Ascending aorta (tissue), 2 donors: Measurements from ENCODE around the gene TNFAIP6. TPM values are rescaled to one million over a fixed set of nuclear protein-coding genes. Genes with fewer than 3 reads are reported as not detected.

Experiments
- DNase-seq, 2 donors: peaks; one replicate each; pipeline ENCODE4 v3.0.0-alpha.2; 2019; ENCODE audit warnings: low spot score in 2 of 2
- H3K27ac ChIP-seq, 2 donors: fragments of 200-600 bp; sonication (generic); one replicate each; pipeline ENCODE4 v1.5.1; 2016 to 2017; ENCODE audit warnings: mild to moderate bottlenecking in 1 of 2
- H3K27me3 ChIP-seq: fragments of 200-600 bp; sonication (generic); one replicate; pipeline ENCODE4 v1.5.1; 2017
- H3K36me3 ChIP-seq, 2 donors: fragments of 200-600 bp; sonication (generic); one replicate each; pipeline ENCODE4 v1.5.1; 2016
- H3K4me1 ChIP-seq, 2 donors: fragments of 200-600 bp; sonication (generic); one replicate each; pipeline ENCODE4 v1.5.1; 2016 to 2017; ENCODE audit warnings: mild to moderate bottlenecking in 1 of 2
- H3K4me3 ChIP-seq, 2 donors: fragments of 200-600 bp; sonication (generic); one replicate each; pipeline ENCODE4 v1.5.1; 2016 to 2017; ENCODE audit warnings: mild to moderate bottlenecking in 1 of 2
- H3K9me3 ChIP-seq, 2 donors: fragments of 200-600 bp; sonication (generic); one replicate each; pipeline ENCODE4 v1.5.1; 2016
- CTCF ChIP-seq, 3 experiments: fragments of 200-600 bp in 2 of 3; fragments of 450-650 bp in 1 of 3; sonication (generic) in 2 of 3; IDR thresholded peaks; one replicate each; pipeline ENCODE4 v1.5.1; 2016 to 2019; ENCODE audit warnings: antibody characterized with exemption in 3 of 3, mild to moderate bottlenecking in 1 of 3, moderate library complexity in 1 of 3
- intact Hi-C: fragments of 100-400 bp; cut with DNase I; formaldehyde crosslinking; loops from one replicate; pipeline ENCODE4 v1.15.1; 2023
- total RNA-seq: library from RNA; depleted of rRNA; stranded (reverse); fragments of >200 nt; gene quantifications from one replicate; pipeline ENCODE4 v1.1.0, GENCODE V29; 2016

Gene TNFAIP6
- total RNA-seq, 1 donor from 2014 or later: 13.6 TPM

- Histone ChIP-seq H3K4me1 (no peaks in the 10 kb centered on the region), H3K4me3 (no peak overlapping the region), H3K9me3 (no peaks in the 10 kb centered on the region), H3K36me3 (no peaks in the 10 kb centered on the region), H3K27ac (no peak overlapping the region), H3K27me3 (no peaks in the 10 kb centered on the region)
- TF ChIP-seq CTCF (IDR thresholded peaks at IDR 0.05): no peak
- DNase-seq: no peak
- intact Hi-C loops: no loop called here
These were observed 23.3 kb downstream of the TNFAIP6 start for GRCh38 chr2:151380580-151381235.

GRCh38 chr2:151381266-151381665 is 23.9 kb downstream of the TNFAIP6 start:
- intact Hi-C loops: no loop called here
- TF ChIP-seq CTCF (IDR thresholded peaks at IDR 0.05): no peak

GRCh38 chr2:151388011-151388410 is 30.6 kb downstream of the TNFAIP6 start:
- no peak for DNase-seq
- no peak overlapping the region for H3K27ac ChIP-seq
- TF ChIP-seq CTCF (IDR thresholded peaks at IDR 0.05): no peak
- no peaks in the 10 kb centered on the region for H3K27me3 ChIP-seq
- intact Hi-C loops: no loop called here
- no peaks in the 10 kb centered on the region for H3K9me3 ChIP-seq
- H3K4me3 ChIP-seq: no peak overlapping the region
- no peaks in the 10 kb centered on the region for H3K4me1 ChIP-seq
- no peaks in the 10 kb centered on the region for H3K36me3 ChIP-seq

More at GRCh38 chr2:151381266-151381665, 23.9 kb downstream of the TNFAIP6 start:
- H3K9me3 ChIP-seq: no peaks in the 10 kb centered on the region
- H3K27me3 ChIP-seq: no peaks in the 10 kb centered on the region
- no peaks in the 10 kb centered on the region for H3K4me1 ChIP-seq
- H3K36me3 ChIP-seq: no peaks in the 10 kb centered on the region
- no peak overlapping the region for H3K4me3 ChIP-seq
- no peak for DNase-seq
- H3K27ac ChIP-seq: no peak overlapping the region

- intact Hi-C loops: no loop called here
- Histone ChIP-seq H3K27ac (no peak overlapping the region), H3K4me3 (no peak overlapping the region), H3K9me3 (no peaks in the 10 kb centered on the region), H3K4me1 (no peaks in the 10 kb centered on the region), H3K27me3 (no peaks in the 10 kb centered on the region), H3K36me3 (no peaks in the 10 kb centered on the region)
- TF ChIP-seq CTCF (IDR thresholded peaks at IDR 0.05): no peak
- DNase-seq: no peak
These were observed 34.0 kb downstream of the TNFAIP6 start for GRCh38 chr2:151391436-151391835.

- H3K4me1 ChIP-seq: no peaks in the 10 kb centered on the region
- no peaks in the 10 kb centered on the region for H3K36me3 ChIP-seq
- TF ChIP-seq CTCF (IDR thresholded peaks at IDR 0.05): no peak
- no peaks in the 10 kb centered on the region for H3K27me3 ChIP-seq
- DNase-seq: no peak
- H3K4me3 ChIP-seq: no peak overlapping the region
- intact Hi-C loops: no loop called here
- no peaks in the 10 kb centered on the region for H3K9me3 ChIP-seq
- H3K27ac ChIP-seq: no peak overlapping the region
These were observed 37.1 kb downstream of the TNFAIP6 start for GRCh38 chr2:151394509-151394908.
